ENCODE data around the gene POLN.

DNA sequence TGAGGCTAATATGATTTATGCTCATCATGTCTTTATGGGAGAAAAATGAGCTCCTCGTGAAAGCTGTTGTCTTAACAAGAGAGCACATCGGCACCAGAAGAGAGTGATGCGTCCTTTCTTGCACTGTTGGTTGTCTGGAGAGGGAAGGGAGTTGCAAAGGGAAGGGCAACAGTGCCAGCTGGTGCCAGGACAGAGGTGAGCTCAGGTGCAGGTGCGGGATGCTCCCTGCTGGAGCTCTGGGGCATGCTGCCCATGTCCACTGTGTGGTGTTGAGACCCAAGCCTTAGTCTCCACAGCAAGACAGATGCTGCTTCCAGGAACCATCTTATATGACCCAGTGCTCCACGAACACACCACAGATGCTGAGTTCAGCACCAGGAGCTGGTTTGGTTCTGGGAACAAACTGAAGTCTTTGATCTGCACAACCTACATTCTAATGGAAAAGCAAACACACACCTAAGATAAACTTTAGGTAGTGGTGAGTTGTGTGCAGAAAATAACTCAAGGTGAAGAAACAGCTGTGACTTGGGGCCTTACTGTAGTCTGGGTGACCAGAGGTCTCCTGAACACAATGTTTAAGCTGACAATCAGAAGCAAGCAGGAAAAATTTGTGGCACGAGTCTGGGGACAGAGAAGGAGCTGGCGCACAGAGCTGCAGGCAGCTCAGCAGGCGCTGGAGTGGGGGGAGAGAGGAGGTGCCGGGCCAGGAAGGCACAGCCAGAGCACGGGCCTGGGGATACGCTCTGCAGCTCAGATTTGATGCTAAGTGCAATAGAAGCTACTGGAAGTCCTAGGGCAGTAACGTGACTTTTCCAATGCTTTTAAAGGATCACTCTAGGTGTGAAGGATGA lies 73.2 kb downstream of the POLN start:
- TF ChIP-seq, protein P1, sequence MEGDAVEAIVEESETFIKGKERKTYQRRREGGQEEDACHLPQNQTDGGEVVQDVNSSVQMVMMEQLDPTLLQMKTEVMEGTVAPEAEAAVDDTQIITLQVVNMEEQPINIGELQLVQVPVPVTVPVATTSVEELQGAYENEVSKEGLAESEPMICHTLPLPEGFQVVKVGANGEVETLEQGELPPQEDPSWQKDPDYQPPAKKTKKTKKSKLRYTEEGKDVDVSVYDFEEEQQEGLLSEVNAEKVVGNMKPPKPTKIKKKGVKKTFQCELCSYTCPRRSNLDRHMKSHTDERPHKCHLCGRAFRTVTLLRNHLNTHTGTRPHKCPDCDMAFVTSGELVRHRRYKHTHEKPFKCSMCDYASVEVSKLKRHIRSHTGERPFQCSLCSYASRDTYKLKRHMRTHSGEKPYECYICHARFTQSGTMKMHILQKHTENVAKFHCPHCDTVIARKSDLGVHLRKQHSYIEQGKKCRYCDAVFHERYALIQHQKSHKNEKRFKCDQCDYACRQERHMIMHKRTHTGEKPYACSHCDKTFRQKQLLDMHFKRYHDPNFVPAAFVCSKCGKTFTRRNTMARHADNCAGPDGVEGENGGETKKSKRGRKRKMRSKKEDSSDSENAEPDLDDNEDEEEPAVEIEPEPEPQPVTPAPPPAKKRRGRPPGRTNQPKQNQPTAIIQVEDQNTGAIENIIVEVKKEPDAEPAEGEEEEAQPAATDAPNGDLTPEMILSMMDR (conservative IDR thresholded peaks at IDR 0.05; ENCODE audit: low read length): no peak
- no peak for TF ChIP-seq EZH2phosphoT487 (IDR thresholded peaks at IDR 0.05; ENCODE audit: borderline replicate concordance)

Measured in Loucy (cell line).